GM12878 (cell line): ENCODE data around the gene CCDC80. TPM values are rescaled to one million over a fixed set of nuclear protein-coding genes. Genes with fewer than 3 reads are reported as not detected.

ENCODE experiments used
- ATAC-seq: fragments of 200-7000 bp; cut with Tn5 transposase; 3 replicates; pipeline ENCODE4 v1.9.1; 2020; ENCODE audit warnings: mild to moderate bottlenecking, moderate library complexity
- BruUV-seq: library from RNA; stranded (reverse); fragments of 400-500 nt; replicated peaks from 2 replicates; lab custom pipeline; 2021; lab: Mats Ljungman, UMichigan
- CTCF ChIA-PET: fragments of 300-600 bp; sonication (Branson Sonifier 250); formaldehyde crosslinking; extraction: SDS; loops from one replicate; lab custom pipeline; 2021; ENCODE audit warnings: inconsistent platforms; lab: Yijun Ruan, JAX
- POLR2A ChIA-PET: fragments of 350-600 bp; formaldehyde crosslinking; extraction: SDS; loops from one replicate; lab custom pipeline; 2021; ENCODE audit warnings: inconsistent platforms; lab: Charles Lee
- RAD21 ChIA-PET: fragments of 300-600 bp; sonication (Branson Sonifier 250); formaldehyde crosslinking; loops from one replicate; lab custom pipeline; 2023; ENCODE audit warnings: antibody characterized with exemption; ENCODE audit not compliant: unreplicated experiment; lab: Charles Lee
- SMC1A ChIA-PET: fragments of 300-600 bp; sonication (Branson Sonifier 250); formaldehyde crosslinking; loops from one replicate; lab custom pipeline; 2023; ENCODE audit not compliant: unreplicated experiment, uncharacterized antibody; lab: Charles Lee
- DNase-seq: peaks from one replicate; pipeline ENCODE4 v3.0.0-alpha.2; 2011; ENCODE audit warnings: low read depth, low spot score
- FAIRE-seq: peaks from 3 replicates; lab custom pipeline; 2011; peaks lifted over from hg19 to GRCh38; lab: Jason Lieb, UNC
- H2AFZ ChIP-seq: 2 replicates; pipeline ENCODE4 v1.6.0; 2011; ENCODE audit warnings: low read depth, low read length, control low read depth; ENCODE audit not compliant: control insufficient read depth
- H3K27ac ChIP-seq: 2 replicates; pipeline ENCODE4 v1.5.1; 2011; ENCODE audit warnings: control low read depth; ENCODE audit not compliant: control insufficient read depth, insufficient read depth
- H3K27me3 ChIP-seq, 2 experiments: replicated peaks in 1 of 2; 2 replicates each; pipeline versions ENCODE4 v1.6.0 to v1.6.1; 2011; ENCODE audit warnings: low read length in 1 of 2; ENCODE audit not compliant: control insufficient read depth in 2 of 2, insufficient read depth in 2 of 2
- H3K36me3 ChIP-seq, 2 experiments: 2 replicates each; pipeline ENCODE4 v1.5.1; 2011; ENCODE audit warnings: low read length in 1 of 2; ENCODE audit not compliant: control insufficient read depth in 2 of 2, insufficient read depth in 2 of 2
- H3K4me1 ChIP-seq: 2 replicates; pipeline ENCODE4 v1.6.1; 2011; ENCODE audit warnings: mild to moderate bottlenecking, low read length, moderate library complexity, mixed read lengths; ENCODE audit not compliant: control insufficient read depth, insufficient read depth
- H3K4me2 ChIP-seq: 2 replicates; pipeline ENCODE4 v1.6.0; 2011; ENCODE audit warnings: control low read depth; ENCODE audit not compliant: control insufficient read depth, insufficient read depth
- H3K4me3 ChIP-seq: fragments of 200-600 bp; sonication (generic); 2 replicates; pipeline ENCODE4 v1.5.1; 2016
- H3K79me2 ChIP-seq: 2 replicates; pipeline ENCODE4 v1.6.0; 2011; ENCODE audit warnings: low read length; ENCODE audit not compliant: control insufficient read depth, insufficient read depth
- H3K9ac ChIP-seq: 2 replicates; pipeline ENCODE4 v1.8.0; 2011; ENCODE audit warnings: low read length, control low read depth, mixed read lengths; ENCODE audit not compliant: control insufficient read depth, insufficient read depth
- H3K9me3 ChIP-seq: replicated peaks from 3 replicates; pipeline ENCODE4 v1.5.1; 2011; ENCODE audit warnings: mild to moderate bottlenecking, low read length; ENCODE audit not compliant: control insufficient read depth, insufficient read depth
- H4K20me1 ChIP-seq: 2 replicates; pipeline ENCODE4 v1.6.0; 2011; ENCODE audit not compliant: control insufficient read depth, insufficient read depth
- ATF2 ChIP-seq: IDR thresholded peaks from 2 replicates; pipeline ENCODE4 v1.6.1; 2012; ENCODE audit warnings: low read length, inconsistent platforms
- BMI1 ChIP-seq: fragments of 450-650 bp; IDR thresholded peaks from 2 replicates; pipeline ENCODE4 v1.6.1; 2016; ENCODE audit warnings: mild to moderate bottlenecking, moderate library complexity, borderline replicate concordance
- EED ChIP-seq: sonication (generic); IDR thresholded peaks from 2 replicates; pipeline ENCODE4 v1.6.1; 2016; ENCODE audit warnings: antibody characterized with exemption, low read depth
- LARP7 ChIP-seq: fragments of 450-650 bp; IDR thresholded peaks from 2 replicates; pipeline ENCODE4 v1.6.1; 2017; ENCODE audit warnings: mild to moderate bottlenecking
- RAD21 ChIP-seq: IDR thresholded peaks from 2 replicates; pipeline ENCODE4 v1.6.1; 2011; ENCODE audit warnings: mild to moderate bottlenecking, low read depth, low read length, moderate library complexity; ENCODE audit not compliant: insufficient read depth
- TAF1 ChIP-seq: IDR thresholded peaks from 2 replicates; pipeline ENCODE4 v1.6.1; 2011; ENCODE audit warnings: mild to moderate bottlenecking, low read depth, low read length, borderline replicate concordance
- TCF7 ChIP-seq: IDR thresholded peaks from 2 replicates; pipeline ENCODE4 v1.6.1; 2014; ENCODE audit warnings: antibody characterized with exemption, borderline replicate concordance
- ZBTB33 ChIP-seq: fragments of 450-650 bp; IDR thresholded peaks from 2 replicates; pipeline ENCODE4 v1.6.1; 2017; ENCODE audit warnings: mild to moderate bottlenecking
- ZNF592 ChIP-seq: fragments of 450-650 bp; IDR thresholded peaks from 2 replicates; pipeline ENCODE4 v1.6.1; 2017; ENCODE audit warnings: mild to moderate bottlenecking, moderate library complexity
- WGBS: methylation state at CpG from one replicate; pipeline ENCODE4 v1.1.6; 2016; ENCODE audit warnings: low lambda C conversion rate; ENCODE audit not compliant: insufficient replicate concordance, insufficient coverage; ENCODE audit errors: missing lambda C conversion rate; 5-methylcytosine and 5-hydroxymethylcytosine counted together
- in situ Hi-C: fragments of 300-500 bp; cut with MboI; formaldehyde crosslinking; loops from 9 replicates; pipeline ENCODE4 v1.14.3; 2018; ENCODE audit warnings: mixed read lengths
- intact Hi-C: fragments of 100-400 bp; cut with micrococcal nuclease; formaldehyde crosslinking; loops from one replicate; pipeline ENCODE4 v1.14.2; 2022; ENCODE audit not compliant: unreplicated experiment
- polyA plus RNA-seq, 11 experiments: library from polyadenylated mRNA; depleted of rRNA in 4 of 11; unstranded in 6 of 11; stranded (reverse) in 5 of 11; fragments of >200 nt; fragmentation: Nextera tagmentation in 4 of 11; fragmentation: Illumina TruSeq in 1 of 11; extraction: Ambion mirVana in 4 of 11; extraction: Trizol in 1 of 11; gene quantifications; 1 replicate in 1 of 11; 2 replicates in 10 of 11; pipeline versions ENCODE4 v1.2.1 to v1.2.3, GENCODE V29; 2011 to 2016; ENCODE audit warnings: inconsistent platforms in 2 of 11, missing spikeins in 2 of 11, low read depth in 1 of 11
- total RNA-seq, 4 experiments: library from RNA; depleted of rRNA in 3 of 4; stranded (reverse); fragments of >200 nt in 3 of 4; fragmentation: Illumina TruSeq in 1 of 4; extraction: Trizol in 1 of 4; gene quantifications; 2 replicates each; pipeline versions ENCODE4 v1.2.1 to v1.2.3, GENCODE V29; 2013 to 2021

The CCDC80 gene
- total and polyA plus RNA-seq, 10 of the 15 experiments (the other 5 are each of a cell fraction or from before 2014, with no cell fraction given) = 0.01 to 0.59 (median 0.21) TPM; not detected in 5

- FAIRE-seq = no peak
Measured at GRCh38 chr3:112667599-112667998, 26.7 kb upstream of the CCDC80 start.

More at GRCh38 chr3:112667599-112667998, 26.7 kb upstream of the CCDC80 start:
- no peaks in the 10 kb centered on the region for H4K20me1 ChIP-seq
- DNase-seq = no peak
- no peak overlapping the region for H3K4me3 ChIP-seq
- no peak overlapping the region for H3K9ac ChIP-seq
- RAD21 ChIA-PET = no interaction called here
- intact Hi-C loops = no loop called here
- H3K36me3 ChIP-seq = no peaks in the 10 kb centered on the region
- H3K4me2 ChIP-seq = no peak overlapping the region
- no peaks in the 10 kb centered on the region for H3K79me2 ChIP-seq
- SMC1A ChIA-PET = no interaction called here
- no peak overlapping the region for H2AFZ ChIP-seq
- WGBS = 18% methylated on average over 4 of the region's 4 CpGs
- POLR2A ChIA-PET = no interaction called here
- CTCF ChIA-PET = no interaction called here
- TF ChIP-seq EED = no peak
- TF ChIP-seq ZBTB33 = no peak
- TF ChIP-seq ATF2 = no peak
- no peak for TF ChIP-seq LARP7
- TF ChIP-seq ZNF592 = no peak
- TF ChIP-seq TCF7 = no peak
- TF ChIP-seq RAD21 = no peak
- TF ChIP-seq BMI1 = no peak
- TF ChIP-seq TAF1 = no peak
- H3K9me3 ChIP-seq = no peaks in the 10 kb centered on the region; the same call in 2 of the 3 replicates
- H3K27me3 ChIP-seq = peaks cover 1 to 12% of the 10 kb centered on the region in 2 experiments
- no peak overlapping the region for H3K27ac ChIP-seq
- no peak for ATAC-seq
- H3K4me1 ChIP-seq = peaks cover under 1% of the 10 kb centered on the region
- BruUV-seq = no TSS peak
- in situ Hi-C loops = no loop called here
